HG03342 (cell line): Measurements from ENCODE around the gene TUBB.
A peak's percentile ranks its signal among the peaks of the same experiment; 100 is the strongest.
"Not testable (repeated sequence)": the region's sequence is repeated elsewhere in the genome, so short reads cannot be mapped to it uniquely, and the experiment has no call there.

Experiments
- ATAC-seq: cut with Tn5 transposase; IDR thresholded peaks from one replicate; pipeline ENCODE4 v1.9.1; 2021; ENCODE audit warnings: mild to moderate bottlenecking, moderate library complexity; ENCODE audit not compliant: unreplicated experiment

The TUBB gene

DNA sequence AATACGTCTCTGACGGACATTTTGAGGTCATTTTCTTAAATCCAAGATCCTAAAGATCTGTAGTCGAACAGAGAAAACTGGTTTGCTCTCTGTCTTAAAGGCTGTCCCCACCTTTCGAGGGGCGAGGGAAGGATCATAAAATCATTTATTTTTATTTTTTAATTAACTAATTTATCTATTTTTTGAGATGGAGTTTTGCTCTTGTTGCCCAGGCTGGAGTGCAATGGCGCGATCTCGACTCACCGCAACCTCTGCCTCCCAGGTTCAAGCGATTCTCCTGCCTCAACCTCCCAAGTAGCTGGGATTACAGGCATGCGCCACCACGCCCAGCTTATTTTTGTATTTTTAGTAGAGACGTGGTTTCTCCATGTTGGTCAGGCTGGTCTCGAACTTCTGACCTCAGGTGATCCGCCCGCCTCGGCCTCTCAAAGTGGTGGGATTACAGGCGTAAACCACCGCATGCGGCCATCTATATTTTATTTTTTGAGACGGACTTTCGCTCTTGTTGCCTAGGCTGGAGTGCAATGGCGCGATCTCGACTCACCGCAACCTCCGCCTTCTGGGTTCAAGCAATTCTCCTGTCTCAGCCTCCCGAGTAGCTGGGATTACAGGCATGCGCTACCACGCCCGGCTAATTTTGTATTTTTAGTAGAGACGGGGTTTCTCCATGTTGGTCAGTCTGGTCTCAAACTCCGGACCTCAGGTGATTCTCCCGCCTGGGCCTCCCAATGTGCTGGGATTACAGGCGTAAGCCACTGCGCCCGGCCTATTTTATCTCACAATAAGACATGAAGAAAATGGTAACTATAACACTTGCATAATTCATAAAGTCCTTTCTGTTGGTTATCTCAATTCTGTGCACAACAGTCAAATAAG, 2.1 kb upstream of the TUBB start:
- not testable (repeated sequence) for ATAC-seq

DNA sequence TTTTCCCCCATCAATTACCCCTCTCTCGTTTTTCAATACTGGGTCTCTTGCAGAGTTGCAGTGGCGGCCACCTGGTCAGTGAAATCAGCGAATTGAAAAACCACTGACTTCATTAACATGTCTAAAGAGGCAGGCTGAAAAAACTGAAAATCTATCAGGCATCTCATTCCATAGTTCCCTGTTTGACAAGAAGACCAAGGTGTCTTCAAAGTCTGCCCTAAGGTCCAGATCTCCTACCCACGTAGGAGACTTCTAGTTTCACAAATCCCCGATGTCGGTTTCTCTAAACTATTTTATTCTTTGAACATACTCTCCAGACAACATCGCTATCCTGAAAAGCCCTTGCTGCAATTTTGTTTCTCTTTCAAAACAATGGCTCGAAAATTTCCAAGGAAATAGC, 796 bp upstream of the TUBB start:
- no peak for ATAC-seq

DNA sequence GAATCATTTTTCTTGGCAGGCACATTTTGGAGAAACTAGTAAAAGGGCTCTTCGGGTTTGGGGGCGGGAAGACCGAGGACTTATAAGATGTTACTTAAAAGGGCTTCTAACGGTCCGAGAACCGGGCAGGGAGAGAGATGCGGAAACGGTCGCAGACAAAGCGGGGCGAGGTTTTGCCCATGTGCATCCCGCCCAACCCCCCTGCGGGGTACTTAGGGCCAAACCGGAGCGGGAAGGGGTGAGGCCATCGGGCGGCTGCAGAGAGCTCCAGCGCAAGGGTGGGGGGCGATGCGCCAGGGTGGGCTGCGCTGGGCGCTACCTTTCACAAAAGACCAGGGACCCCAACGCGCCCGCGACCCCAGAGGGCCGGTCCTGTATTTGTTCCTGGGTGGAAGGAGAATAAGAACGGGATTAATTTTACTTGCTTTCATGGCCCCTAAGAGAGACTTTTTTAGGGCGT, 616 bp downstream of the TUBB start:
- ATAC-seq: no peak

DNA sequence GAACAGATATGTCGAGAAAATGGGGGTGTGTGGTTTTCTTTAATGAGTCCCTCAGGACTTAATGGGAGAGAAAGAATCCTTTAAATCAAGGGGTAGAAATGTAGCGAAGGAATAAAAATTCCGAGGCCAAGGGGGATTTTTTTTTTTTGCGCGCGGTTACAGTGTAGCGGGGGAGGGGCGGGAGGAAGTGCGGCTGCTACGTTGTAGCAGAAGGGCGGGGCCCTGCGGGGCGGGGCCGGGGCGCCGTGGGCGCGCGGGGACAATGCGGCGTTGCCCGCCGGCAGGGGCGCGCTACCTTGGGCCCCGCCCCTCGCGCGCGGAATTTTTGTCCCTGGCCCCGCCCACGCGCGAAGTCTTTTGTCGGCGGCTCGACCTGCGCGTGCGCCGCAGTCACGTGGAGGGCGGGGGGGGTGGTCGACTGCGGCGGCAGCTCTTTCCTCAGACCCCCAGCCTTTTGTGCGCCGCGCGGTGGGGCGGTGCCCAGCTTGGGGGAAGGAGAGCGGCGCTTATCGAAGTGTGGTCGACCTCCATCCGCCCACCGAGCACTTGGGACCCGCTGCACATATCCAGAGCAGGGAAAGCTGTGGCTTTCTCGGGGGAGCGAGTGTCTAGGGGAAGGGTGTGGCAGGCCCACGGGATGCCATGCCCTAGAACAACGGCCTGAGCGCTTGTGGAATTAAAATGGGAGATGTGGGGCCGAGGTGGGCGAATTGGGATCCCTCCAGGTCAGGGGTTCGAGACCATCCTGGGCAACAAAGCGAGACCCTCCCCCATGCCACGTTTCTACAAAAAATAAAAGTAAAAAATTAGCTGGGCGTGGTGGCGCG, 1.3 kb downstream of the TUBB start:
- no peak for ATAC-seq

DNA sequence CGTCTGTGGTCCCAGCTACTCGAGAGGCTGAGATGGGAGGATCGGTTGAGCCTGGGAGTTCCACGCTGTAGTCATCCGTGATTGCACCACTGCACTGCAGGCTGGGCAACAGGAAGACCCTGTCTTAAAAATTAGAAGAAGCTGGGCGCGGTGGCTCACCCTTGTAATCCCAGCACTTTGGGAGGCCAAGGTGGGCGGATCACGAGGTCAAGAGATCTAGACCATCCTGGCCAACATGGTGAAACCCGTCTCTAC, 1.8 kb downstream of the TUBB start:
- ATAC-seq: not testable (repeated sequence)

DNA sequence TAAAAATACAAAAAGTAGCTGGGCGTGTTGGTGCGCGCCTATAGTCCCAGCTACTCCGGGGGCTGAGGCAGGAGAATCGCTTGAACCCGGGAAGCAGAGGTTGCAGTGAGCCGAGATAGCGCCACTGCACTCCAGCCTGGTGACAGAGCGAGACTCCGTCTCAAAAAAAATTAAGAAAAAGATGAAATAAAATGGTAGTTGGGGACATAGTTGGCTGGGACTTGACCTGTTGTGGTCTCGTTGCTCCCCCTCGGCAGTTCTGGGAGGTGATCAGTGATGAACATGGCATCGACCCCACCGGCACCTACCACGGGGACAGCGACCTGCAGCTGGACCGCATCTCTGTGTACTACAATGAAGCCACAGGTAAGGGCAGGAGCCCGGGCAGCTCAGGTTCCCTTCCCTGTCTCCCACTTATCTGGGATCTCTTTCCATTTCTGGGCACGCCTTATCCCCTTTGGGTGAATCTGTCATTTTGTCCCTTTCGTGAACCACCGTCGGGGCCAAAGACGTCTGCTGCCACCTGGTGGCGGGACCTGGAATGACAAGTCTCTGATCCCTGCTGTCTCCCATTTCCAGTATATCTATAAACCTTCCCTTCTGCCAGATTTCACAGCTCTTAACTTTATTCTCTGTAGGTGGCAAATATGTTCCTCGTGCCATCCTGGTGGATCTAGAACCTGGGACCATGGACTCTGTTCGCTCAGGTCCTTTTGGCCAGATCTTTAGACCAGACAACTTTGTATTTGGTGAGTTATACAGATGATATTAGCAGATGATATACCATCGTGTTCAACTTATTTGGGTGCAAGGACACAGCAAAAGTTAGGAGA, 2.3 kb downstream of the TUBB start:
- no peak for ATAC-seq

DNA sequence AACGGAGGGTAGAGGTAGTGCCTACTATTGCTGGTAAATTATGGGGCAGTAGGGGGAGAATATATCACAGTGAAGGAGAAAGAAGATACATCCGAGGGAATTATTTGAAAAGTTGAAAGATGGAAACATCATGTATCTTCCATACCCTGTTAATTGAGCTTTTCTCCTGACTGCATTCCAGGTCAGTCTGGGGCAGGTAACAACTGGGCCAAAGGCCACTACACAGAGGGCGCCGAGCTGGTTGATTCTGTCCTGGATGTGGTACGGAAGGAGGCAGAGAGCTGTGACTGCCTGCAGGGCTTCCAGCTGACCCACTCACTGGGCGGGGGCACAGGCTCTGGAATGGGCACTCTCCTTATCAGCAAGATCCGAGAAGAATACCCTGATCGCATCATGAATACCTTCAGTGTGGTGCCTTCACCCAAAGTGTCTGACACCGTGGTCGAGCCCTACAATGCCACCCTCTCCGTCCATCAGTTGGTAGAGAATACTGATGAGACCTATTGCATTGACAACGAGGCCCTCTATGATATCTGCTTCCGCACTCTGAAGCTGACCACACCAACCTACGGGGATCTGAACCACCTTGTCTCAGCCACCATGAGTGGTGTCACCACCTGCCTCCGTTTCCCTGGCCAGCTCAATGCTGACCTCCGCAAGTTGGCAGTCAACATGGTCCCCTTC, 3.1 kb downstream of the TUBB start:
- ATAC-seq: not testable (repeated sequence)

DNA sequence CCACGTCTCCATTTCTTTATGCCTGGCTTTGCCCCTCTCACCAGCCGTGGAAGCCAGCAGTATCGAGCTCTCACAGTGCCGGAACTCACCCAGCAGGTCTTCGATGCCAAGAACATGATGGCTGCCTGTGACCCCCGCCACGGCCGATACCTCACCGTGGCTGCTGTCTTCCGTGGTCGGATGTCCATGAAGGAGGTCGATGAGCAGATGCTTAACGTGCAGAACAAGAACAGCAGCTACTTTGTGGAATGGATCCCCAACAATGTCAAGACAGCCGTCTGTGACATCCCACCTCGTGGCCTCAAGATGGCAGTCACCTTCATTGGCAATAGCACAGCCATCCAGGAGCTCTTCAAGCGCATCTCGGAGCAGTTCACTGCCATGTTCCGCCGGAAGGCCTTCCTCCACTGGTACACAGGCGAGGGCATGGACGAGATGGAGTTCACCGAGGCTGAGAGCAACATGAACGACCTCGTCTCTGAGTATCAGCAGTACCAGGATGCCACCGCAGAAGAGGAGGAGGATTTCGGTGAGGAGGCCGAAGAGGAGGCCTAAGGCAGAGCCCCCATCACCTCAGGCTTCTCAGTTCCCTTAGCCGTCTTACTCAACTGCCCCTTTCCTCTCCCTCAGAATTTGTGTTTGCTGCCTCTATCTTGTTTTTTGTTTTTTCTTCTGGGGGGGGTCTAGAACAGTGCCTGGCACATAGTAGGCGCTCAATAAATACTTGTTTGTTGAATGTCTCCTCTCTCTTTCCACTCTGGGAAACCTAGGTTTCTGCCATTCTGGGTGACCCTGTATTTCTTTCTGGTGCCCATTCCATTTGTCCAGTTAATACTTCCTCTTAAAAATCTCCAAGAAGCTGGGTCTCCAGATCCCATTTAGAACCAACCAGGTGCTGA, 3.9 kb downstream of the TUBB start:
- not testable (repeated sequence) for ATAC-seq

DNA sequence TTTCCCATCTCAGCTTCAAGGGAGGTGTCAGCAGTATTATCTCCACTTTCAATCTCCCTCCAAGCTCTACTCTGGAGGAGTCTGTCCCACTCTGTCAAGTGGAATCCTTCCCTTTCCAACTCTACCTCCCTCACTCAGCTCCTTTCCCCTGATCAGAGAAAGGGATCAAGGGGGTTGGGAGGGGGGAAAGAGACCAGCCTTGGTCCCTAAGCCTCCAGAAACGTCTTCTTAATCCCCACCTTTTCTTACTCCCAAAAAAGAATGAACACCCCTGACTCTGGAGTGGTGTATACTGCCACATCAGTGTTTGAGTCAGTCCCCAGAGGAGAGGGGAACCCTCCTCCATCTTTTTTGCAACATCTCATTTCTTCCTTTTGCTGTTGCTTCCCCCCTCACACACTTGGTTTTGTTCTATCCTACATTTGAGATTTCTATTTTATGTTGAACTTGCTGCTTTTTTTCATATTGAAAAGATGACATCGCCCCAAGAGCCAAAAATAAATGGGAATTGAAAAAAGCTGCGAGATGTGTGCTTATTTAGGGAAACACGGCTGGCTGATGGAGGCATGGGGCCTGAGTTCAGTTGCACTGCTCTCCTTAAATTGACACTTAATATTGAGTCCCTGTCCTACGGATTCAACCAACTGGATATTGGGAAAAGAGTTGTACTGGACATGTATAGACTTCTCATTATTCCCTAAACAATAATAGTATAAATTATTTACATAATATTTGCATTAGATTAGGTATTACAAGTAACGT, 4.9 kb downstream of the TUBB start:
- no peak for ATAC-seq

DNA sequence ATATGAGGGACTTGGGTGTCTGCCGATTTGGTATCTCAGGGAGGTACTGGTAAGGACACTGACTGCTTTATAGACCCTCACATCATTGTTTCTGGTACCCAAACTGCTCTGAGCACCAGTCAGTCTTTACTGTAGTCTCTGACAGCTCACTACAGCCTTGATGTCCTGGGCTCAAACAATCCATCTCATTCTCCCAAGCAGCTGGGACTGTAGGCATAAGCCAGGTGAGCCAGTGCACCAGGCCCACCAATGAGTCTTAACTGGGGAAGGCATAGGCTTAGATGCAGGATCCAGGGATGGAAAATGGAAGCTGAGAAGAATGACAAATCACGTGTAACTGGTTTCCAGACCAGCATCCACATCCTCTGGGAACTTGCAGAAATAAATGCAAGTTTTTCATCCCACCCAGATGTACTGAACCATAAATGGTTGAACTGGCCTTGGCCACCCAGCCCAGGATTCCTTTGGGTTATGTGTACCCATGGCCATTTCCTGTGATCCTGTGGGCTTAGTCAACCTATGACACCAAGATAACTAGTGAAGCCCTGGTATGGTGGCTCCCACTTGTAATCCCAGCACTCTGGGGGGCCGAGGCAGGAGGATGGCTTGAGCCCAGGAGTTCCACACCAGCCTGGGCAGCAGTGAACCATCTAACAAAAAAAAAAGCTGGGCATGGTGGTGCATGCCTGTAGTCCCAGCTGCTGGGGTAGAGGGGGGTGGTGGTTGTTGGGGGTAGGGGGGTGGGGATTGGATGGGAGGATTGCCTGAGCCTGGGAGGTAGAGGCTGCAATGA, 5.8 kb downstream of the TUBB start:
- ATAC-seq: no peak

DNA sequence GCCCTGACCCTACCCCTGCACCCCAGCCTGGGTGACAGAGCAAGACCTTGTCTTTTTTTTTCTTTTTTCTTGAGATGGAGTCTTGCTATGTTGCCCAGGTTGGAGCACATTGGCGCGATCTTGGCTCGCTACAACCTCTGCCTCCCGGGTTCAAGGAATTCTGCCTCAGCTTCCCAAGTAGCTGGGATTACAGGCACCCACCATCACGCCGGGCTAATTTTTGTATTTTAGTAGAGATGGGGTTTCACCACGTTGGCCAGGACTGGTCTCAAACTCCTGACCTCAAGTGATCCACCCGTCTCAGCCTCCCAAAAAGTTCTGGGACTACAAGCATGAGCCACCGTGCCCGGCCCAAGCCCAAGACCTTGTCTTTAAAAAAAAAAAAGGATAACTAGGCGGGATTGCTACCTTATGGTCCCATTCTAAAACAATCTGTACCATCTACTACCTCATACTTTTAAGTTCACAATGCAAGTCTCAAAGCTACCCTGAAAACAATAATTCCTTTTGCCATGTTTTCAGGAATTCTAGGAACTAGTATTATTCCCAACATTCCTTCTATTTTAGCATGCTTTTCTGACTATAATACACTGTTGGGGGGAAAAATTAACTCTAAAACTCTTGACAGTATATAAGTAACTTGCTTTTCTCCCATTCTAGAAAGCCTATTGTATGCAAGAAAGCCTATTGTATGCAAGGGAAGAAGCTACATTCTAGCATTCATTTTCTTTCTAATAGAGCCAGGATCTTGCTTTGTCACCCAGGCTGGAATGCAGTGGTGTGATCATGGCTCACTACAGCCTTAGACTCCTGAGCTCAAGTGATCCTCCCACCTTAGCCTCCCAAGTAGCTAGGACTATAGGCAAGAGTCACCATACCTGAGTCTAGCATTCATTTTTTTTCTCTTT, 6.6 kb downstream of the TUBB start:
- no peak for ATAC-seq

DNA sequence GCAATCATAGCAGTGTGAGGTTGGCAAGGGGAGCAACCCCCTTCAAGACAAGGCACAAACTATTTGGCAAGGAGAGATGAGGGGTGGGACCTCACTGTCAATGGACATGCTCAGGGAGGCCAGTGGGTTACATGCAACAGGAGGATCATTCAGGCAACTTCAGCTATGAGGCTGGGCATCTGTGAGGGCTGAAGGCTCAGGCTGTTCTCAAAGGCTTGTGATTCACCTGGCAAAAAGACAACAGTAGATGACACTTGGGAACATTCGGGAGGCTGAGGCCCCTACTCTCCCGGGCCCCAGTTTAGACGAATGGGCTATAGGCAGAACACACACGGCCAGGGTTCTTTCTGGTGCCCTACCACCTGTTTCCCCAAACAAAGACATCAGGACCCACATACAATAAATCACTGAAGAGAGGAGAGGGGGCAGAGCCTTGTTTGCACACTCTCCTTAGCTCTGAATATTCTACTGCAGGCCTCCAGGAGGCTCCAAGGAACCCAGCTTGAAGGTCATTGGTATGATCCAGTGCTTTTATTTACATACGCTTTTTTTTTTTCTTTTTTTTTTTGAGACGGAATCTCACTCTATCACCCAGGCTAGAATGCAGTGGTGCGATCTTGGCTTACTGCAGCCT, 7.9 kb downstream of the TUBB start:
- ATAC-seq: no peak

DNA sequence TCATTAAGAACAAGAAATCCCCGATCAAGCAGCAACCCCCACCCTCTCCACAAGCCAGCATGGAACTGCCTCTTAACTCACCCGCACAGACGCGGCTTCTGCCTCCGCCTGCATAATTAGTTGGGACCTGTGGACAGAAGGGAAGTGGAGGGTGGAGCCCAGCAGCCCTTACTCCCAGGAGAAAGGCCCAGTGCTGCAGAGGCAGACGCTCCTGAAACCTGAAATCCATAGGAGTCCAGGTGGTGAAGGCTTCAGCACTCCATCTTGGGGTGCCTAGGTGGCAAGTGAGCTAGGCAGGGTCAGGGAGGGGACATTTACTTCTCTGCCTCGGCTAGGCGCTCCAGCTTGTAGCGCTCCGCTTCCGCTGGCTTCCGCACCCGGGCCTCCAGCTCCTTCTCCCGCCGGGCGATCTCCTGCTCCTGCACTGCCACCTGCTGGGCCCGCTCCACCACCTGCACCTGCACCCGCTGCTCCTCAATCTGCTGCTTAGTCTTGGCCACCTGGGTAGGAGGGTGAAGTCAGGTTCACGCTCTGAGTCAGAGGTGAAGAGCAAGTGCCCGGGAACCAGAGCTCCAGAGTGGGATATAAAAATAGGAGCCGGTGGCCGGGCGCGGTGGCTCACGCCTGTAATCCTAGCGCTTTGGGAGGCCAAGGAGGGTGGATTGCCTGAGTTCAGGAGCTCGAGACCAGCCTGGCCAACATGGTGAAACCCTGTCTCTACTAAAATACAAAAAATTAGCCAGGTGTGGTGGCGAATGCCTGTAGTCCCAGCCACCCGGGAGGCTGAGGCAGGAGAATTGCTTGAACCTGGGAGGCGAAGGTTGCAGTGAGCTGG, 10.7 kb downstream of the TUBB start:
- no peak for ATAC-seq

DNA sequence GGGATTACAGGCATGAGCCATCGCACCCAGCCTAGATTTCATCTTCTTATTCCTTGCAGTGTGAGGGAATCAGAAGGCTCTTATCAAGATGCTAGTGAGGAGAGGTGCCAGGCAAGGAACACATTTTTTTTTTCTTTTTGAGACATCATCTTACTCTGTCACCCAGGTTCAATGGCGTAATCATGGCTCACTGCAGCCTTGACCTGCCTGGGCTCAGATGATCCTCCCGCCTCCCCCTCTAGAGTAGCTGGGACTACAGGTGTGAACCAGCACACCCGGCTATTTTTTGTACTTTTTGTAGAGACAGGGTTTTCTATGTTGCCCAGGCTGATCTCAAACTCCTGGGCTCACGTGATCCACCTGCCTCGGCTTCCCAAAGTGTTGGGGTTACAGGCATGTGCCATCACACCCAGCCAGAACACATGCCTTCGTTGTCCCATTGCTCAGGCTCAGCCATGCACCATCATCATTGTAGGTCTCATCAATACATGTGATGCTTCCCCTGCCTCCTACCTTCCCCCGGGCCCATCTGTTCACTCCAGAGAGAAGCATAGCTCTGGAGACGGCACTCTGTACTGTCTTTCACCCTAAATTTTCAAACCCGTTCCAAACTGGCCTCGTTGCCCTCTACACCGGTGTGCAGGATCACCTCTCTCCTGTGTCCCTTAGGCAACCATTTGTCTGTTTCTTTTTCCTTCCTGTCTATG, 12.2 kb downstream of the TUBB start:
- no peak for ATAC-seq

DNA sequence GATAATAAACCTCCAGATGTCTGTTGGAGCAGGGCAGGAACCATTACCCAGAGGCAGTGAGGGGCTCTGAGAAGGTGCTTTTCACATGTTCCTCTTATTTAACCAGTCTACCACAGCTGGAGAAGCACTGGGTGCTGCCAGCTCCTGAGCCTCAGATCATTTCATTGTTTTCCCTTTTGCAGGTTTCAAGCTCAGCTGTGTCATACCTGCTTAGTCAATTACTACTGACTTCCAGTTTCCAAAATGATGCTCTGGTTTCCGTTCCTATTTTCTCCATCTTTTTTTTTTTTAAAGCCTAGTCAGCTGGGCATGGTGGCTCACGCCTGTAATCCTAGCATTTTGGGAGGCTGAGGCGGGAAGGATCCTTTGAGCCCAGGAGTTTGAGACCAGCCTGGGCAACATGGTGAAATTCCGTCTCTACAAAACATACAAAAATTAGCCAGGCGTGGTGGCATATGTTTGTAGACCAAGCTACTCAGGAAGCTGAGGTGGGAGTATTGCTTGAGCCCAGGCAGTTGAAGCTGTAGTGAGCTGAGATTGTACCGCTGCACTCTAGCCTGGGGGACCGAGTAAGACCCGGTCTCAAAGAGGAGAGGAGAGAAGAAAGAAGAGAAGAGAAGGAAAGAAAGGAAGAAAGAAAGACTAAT, 15.6 kb downstream of the TUBB start:
- ATAC-seq: peak; percentile 41
